SJCRH30 (cell line): ENCODE results near the gene UBE2V1. TPM values are rescaled to one million over a fixed set of nuclear protein-coding genes. Genes with fewer than 3 reads are reported as not detected.

Experiments used
- DNase-seq, 2 experiments: peaks; one replicate each; pipeline ENCODE4 v3.0.0-alpha.2; 2015 to 2020
- H3K27ac ChIP-seq: fragments of 250-450 bp; sonication (Bioruptor Pico); 2 replicates; pipeline ENCODE4 v1.5.1; 2020; ENCODE audit warnings: mild to moderate bottlenecking, moderate library complexity
- H3K27me3 ChIP-seq: fragments of 250-450 bp; sonication (Bioruptor Pico); 2 replicates; pipeline ENCODE4 v1.5.1; 2020; ENCODE audit warnings: mild to moderate bottlenecking, moderate library complexity
- H3K36me3 ChIP-seq: fragments of 250-450 bp; sonication (Bioruptor Pico); 2 replicates; pipeline ENCODE4 v1.5.1; 2020; ENCODE audit warnings: mild to moderate bottlenecking, moderate library complexity
- H3K4me1 ChIP-seq: fragments of 250-450 bp; sonication (Bioruptor Pico); 2 replicates; pipeline ENCODE4 v1.5.1; 2020; ENCODE audit warnings: mild to moderate bottlenecking, moderate library complexity
- H3K4me3 ChIP-seq: fragments of 250-450 bp; sonication (Bioruptor Pico); 2 replicates; pipeline ENCODE4 v1.5.1; 2020; ENCODE audit warnings: mild to moderate bottlenecking, moderate library complexity
- H3K9me3 ChIP-seq: fragments of 250-450 bp; sonication (Bioruptor Pico); replicated peaks from 2 replicates; pipeline ENCODE4 v1.5.1; 2020; ENCODE audit warnings: mild to moderate bottlenecking, moderate library complexity
- total RNA-seq: library from RNA; depleted of rRNA; stranded (reverse); fragments of >200 nt; shearing (Covaris generic); gene quantifications from 2 replicates; pipeline ENCODE4 v1.2.3, GENCODE V29; 2014

Gene UBE2V1
- total RNA-seq, 1 experiment from 2014 or later, result 249 TPM

DNA sequence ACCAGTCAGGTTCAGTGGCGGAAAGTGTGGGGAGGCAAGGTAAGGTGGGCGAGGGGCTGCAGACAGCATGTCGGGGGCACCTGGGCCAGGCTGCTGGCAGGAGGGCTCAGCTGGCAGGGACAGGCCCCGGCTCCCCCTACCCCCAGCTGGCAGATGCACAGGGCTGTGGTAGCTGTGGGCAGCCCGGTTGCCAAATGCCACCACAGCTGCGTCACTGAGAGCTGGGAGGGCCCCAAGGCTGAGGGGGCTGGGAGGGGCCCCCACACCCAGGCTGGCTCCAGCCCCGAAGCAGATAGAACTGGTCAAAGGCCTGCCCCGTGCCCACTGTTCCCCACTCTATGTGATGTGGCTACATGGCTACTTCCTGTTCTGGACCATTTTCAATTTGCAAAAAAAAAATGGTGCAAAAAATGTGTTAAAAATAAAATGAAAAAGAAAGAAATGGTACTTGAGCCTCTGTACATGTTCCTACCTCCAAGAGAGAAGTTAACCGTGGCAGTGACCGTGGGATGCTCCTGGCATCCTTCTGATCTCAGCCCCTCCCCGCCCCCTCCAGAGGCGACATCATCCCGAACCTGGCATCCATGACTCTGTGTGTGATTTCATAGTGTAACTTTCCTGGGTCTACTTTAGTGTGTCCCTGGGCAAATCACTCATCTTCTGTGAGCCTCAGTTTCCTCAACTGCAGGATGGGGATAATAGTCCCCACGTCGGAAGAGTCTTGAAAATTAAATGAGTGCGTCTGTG, 64.4 kb downstream of the UBE2V1 start:
- peak; percentile 66 to 68 for DNase-seq
- H3K36me3 ChIP-seq, result no peaks in the 10 kb centered on the region
- H3K9me3 ChIP-seq, result no peaks in the 10 kb centered on the region; the same call in 1 of the 2 replicates
- H3K4me1 ChIP-seq, result peaks cover 25% of the 10 kb centered on the region
- no peak overlapping the region for H3K27ac ChIP-seq
- H3K4me3 ChIP-seq, result no peak overlapping the region
- no peaks in the 10 kb centered on the region for H3K27me3 ChIP-seq

DNA sequence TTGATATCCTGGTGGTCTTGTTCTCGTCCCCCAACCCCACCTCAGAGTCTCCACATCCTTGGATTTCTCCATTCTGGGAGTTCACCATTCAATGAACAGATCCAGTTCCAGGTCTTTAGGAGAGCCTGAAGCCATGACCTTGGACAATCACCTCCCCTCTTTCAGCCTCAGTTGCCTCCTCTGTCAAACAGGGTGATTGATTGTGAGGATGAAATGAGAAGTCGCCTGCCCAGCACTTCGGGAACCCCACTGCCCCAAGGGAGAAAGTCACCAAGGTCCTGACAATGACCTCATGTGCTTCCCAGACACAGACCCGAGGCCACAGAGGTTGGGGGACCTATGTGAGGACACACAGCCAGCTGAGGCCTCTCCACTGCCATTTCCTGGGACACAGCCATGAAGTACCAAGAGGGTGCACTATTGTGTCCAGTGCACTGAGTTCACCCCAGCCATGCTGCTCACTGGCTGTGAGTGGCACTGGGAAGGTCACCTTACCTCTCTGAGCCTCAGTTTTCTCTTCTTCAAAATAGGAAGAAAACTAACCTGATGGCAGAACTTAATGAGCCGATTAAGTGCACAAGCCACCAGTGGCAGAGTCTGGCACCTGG, 68.5 kb downstream of the UBE2V1 start:
- Histone ChIP-seq H3K27me3 (no peaks in the 10 kb centered on the region), H3K4me3 (no peak overlapping the region), H3K4me1 (peaks cover 25% of the 10 kb centered on the region), H3K27ac (no peak overlapping the region), H3K9me3 (no peaks in the 10 kb centered on the region; the same call in 1 of the 2 replicates), H3K36me3 (no peaks in the 10 kb centered on the region)
- DNase-seq, result peak in 1 of 2 experiments; percentile 8

- H3K4me3 ChIP-seq, result no peak overlapping the region
- H3K9me3 ChIP-seq, result no peaks in the 10 kb centered on the region; the same call in 1 of the 2 replicates
- DNase-seq, result no peak
- H3K27ac ChIP-seq, result no peak overlapping the region
- peaks cover 23% of the 10 kb centered on the region for H3K4me1 ChIP-seq
- H3K27me3 ChIP-seq, result no peaks in the 10 kb centered on the region
- H3K36me3 ChIP-seq, result no peaks in the 10 kb centered on the region
These were observed 69.2 kb downstream of the UBE2V1 start for GRCh38 chr20:50043573-50044352.

GRCh38 chr20:50042370-50043313, 70.3 kb downstream of the UBE2V1 start:
- no peak for DNase-seq
- no peak overlapping the region for H3K4me3 ChIP-seq
- H3K4me1 ChIP-seq, result peaks cover 23% of the 10 kb centered on the region; the same call in 1 of the 2 replicates
- H3K27ac ChIP-seq, result no peak overlapping the region
- no peaks in the 10 kb centered on the region; the same call in 1 of the 2 replicates for H3K9me3 ChIP-seq
- no peaks in the 10 kb centered on the region for H3K27me3 ChIP-seq
- no peaks in the 10 kb centered on the region for H3K36me3 ChIP-seq

- H3K4me3 ChIP-seq, result no peak overlapping the region
- no peaks in the 10 kb centered on the region for H3K36me3 ChIP-seq
- no peak for DNase-seq
- H3K9me3 ChIP-seq, result no peaks in the 10 kb centered on the region; the same call in 1 of the 2 replicates
- peaks cover 14% of the 10 kb centered on the region; the same call in 1 of the 2 replicates for H3K4me1 ChIP-seq
- 0 out of 2 replicates have a peak, but pooled peaks cover 3% of the 10 kb centered on the region for H3K27me3 ChIP-seq
- no peak overlapping the region for H3K27ac ChIP-seq
These were observed 71.6 kb downstream of the UBE2V1 start for GRCh38 chr20:50041246-50041873.

- Histone ChIP-seq H3K9me3 (no peaks in the 10 kb centered on the region; the same call in 1 of the 2 replicates), H3K27me3 (0 out of 2 replicates have a peak, but pooled peaks cover 3% of the 10 kb centered on the region), H3K36me3 (no peaks in the 10 kb centered on the region), H3K27ac (no peak overlapping the region), H3K4me1 (peaks cover 14% of the 10 kb centered on the region; the same call in 1 of the 2 replicates), H3K4me3 (no peak overlapping the region)
- DNase-seq, result no peak
These were observed 72.3 kb downstream of the UBE2V1 start for GRCh38 chr20:50040432-50041245.

- Histone ChIP-seq H3K27ac (no peak overlapping the region), H3K4me3 (no peak overlapping the region), H3K4me1 (peaks cover 14% of the 10 kb centered on the region; the same call in 1 of the 2 replicates), H3K9me3 (no peaks in the 10 kb centered on the region), H3K36me3 (no peaks in the 10 kb centered on the region), H3K27me3 (0 out of 2 replicates have a peak, but pooled peaks cover 3% of the 10 kb centered on the region)
- DNase-seq, result no peak
These were observed 73.1 kb downstream of the UBE2V1 start for GRCh38 chr20:50039706-50040431.

DNA sequence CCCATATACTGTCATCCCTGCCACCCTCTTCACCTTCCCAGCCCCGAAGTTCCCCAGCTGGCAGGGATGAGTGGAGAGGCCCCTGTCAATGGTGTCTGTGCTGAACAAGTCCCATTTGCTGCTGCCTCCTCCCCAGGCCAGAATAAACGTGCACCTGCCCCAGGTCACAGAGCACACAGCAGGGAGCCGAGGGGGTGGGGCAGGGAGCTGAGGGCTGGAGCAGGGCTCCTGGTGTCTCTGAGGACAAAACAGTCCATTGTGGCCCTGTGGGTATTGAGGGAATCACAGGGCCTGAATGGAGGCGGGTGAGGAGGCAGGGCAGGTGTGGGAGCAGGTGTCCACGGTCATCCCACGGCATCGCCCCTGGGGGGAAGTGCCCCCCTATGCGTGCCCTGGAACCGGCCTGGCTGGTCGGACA, 74.4 kb downstream of the UBE2V1 start:
- no peak overlapping the region for H3K4me3 ChIP-seq
- no peaks in the 10 kb centered on the region for H3K36me3 ChIP-seq
- no peak overlapping the region for H3K27ac ChIP-seq
- peaks cover 16% of the 10 kb centered on the region; the same call in 1 of the 2 replicates for H3K4me1 ChIP-seq
- H3K9me3 ChIP-seq, result no peaks in the 10 kb centered on the region
- 0 out of 2 replicates have a peak, but pooled peaks cover 3% of the 10 kb centered on the region for H3K27me3 ChIP-seq
- DNase-seq, result peak; percentile 77 to 89

DNA sequence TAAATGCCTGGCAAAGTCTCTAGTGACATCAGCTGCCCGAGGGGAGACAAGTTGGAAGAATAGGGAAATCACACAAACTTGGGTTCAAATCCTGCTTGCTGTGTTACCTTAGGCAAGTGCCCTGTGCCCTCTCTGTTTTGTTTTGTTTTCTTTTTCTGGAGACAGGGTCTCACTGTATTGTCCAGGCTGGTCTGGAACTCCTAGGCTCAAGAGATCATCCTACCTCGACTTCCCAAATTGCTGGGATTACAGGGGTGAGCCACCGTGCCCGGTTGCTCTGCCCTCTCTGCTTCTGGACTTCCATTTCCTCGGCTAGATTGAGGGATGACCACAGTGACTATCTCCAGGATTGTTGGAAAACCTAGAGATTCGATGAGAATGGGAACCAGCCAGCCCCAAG, 74.8 kb downstream of the UBE2V1 start:
- Histone ChIP-seq H3K27me3 (0 out of 2 replicates have a peak, but pooled peaks cover 3% of the 10 kb centered on the region), H3K9me3 (no peaks in the 10 kb centered on the region), H3K4me3 (no peak overlapping the region), H3K36me3 (no peaks in the 10 kb centered on the region), H3K27ac (no peak overlapping the region), H3K4me1 (peaks cover 17% of the 10 kb centered on the region; the same call in 1 of the 2 replicates)
- DNase-seq, result no peak

- Histone ChIP-seq H3K36me3 (no peaks in the 10 kb centered on the region), H3K27me3 (0 out of 2 replicates have a peak, but pooled peaks cover 3% of the 10 kb centered on the region), H3K9me3 (no peaks in the 10 kb centered on the region), H3K27ac (no peak overlapping the region), H3K4me1 (peaks cover 17% of the 10 kb centered on the region; the same call in 1 of the 2 replicates), H3K4me3 (no peak overlapping the region)
- no peak for DNase-seq
These were observed 75.4 kb downstream of the UBE2V1 start for GRCh38 chr20:50037575-50037974.

- Histone ChIP-seq H3K4me3 (no peak overlapping the region), H3K9me3 (no peaks in the 10 kb centered on the region), H3K4me1 (peaks cover 17% of the 10 kb centered on the region; the same call in 1 of the 2 replicates), H3K36me3 (no peaks in the 10 kb centered on the region), H3K27me3 (0 out of 2 replicates have a peak, but pooled peaks cover 3% of the 10 kb centered on the region), H3K27ac (no peak overlapping the region)
- no peak for DNase-seq
These were observed 75.8 kb downstream of the UBE2V1 start for GRCh38 chr20:50037123-50037522.

DNA sequence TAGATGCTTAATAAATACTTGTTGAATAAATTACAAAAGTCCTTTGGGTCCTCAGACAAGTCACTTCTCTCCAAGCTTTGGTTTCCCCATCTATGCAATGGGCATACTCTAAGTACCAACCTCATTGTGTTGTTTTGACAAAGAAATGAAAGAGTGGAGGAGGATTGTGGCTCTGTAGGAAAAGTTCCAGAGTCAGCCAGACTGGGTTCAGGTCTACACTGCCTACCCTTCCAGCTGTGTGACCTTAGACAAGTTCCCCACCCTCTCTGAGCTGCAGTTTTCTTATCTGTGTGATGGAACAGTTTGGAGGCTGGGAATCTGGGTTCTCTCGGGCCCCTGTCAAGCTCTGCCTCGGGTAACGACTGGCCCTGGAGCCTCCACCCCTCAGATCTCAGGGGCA, 76.2 kb downstream of the UBE2V1 start:
- Histone ChIP-seq H3K4me1 (peaks cover 17% of the 10 kb centered on the region; the same call in 1 of the 2 replicates), H3K9me3 (no peaks in the 10 kb centered on the region), H3K27ac (no peak overlapping the region), H3K27me3 (0 out of 2 replicates have a peak, but pooled peaks cover 3% of the 10 kb centered on the region), H3K36me3 (no peaks in the 10 kb centered on the region), H3K4me3 (no peak overlapping the region)
- no peak for DNase-seq
